ENCODE measurements around the gene KIRREL1.

KIRREL1 gene

GRCh38 chr1:158071138-158071537, 77.7 kb downstream of the KIRREL1 start:
- DNase-seq (ENCODE audit: low read depth, low spot score): no peak

- DNase-seq (ENCODE audit: low read depth, low spot score): no peak
These were observed 81.6 kb downstream of the KIRREL1 start for GRCh38 chr1:158075078-158075477.

GRCh38 chr1:158076441-158076840, 83.0 kb downstream of the KIRREL1 start:
- no peak for DNase-seq (ENCODE audit: low read depth, low spot score)

GRCh38 chr1:158077411-158078256, 84.2 kb downstream of the KIRREL1 start:
- DNase-seq (ENCODE audit: low read depth, low spot score): no peak

- DNase-seq (ENCODE audit: low read depth, low spot score): no peak
These were observed 85.2 kb downstream of the KIRREL1 start for GRCh38 chr1:158078569-158079080.

- no peak for DNase-seq (ENCODE audit: low read depth, low spot score)
These were observed 86.6 kb downstream of the KIRREL1 start for GRCh38 chr1:158080066-158080465.

GRCh38 chr1:158084336-158084735, 90.9 kb downstream of the KIRREL1 start:
- no peak for DNase-seq (ENCODE audit: low read depth, low spot score)

- no peak for DNase-seq (ENCODE audit: low read depth, low spot score)
These were observed 91.3 kb downstream of the KIRREL1 start for GRCh38 chr1:158084747-158085146.

- peak; percentile 82 for DNase-seq (ENCODE audit: low read depth, low spot score)
These were observed 94.0 kb downstream of the KIRREL1 start for GRCh38 chr1:158087320-158087927.

- no peak for DNase-seq (ENCODE audit: low read depth, low spot score)
These were observed 96.0 kb downstream of the KIRREL1 start for GRCh38 chr1:158089476-158089875.

- no peak for DNase-seq (ENCODE audit: low read depth, low spot score)
These were observed 96.6 kb downstream of the KIRREL1 start for GRCh38 chr1:158089925-158090637.

- no peak for DNase-seq (ENCODE audit: low read depth, low spot score)
These were observed 99.9 kb downstream of the KIRREL1 start for GRCh38 chr1:158093376-158093775.

GRCh38 chr1:158094571-158094970, 101.1 kb downstream of the KIRREL1 start:
- no peak for DNase-seq (ENCODE audit: low read depth, low spot score)

- no peak for DNase-seq (ENCODE audit: low read depth, low spot score)
These were observed 102.4 kb downstream of the KIRREL1 start for GRCh38 chr1:158095737-158096335.

- no peak for DNase-seq (ENCODE audit: low read depth, low spot score)
These were observed 104.8 kb downstream of the KIRREL1 start for GRCh38 chr1:158098256-158098655.

GRCh38 chr1:158099185-158099584, 105.7 kb downstream of the KIRREL1 start:
- DNase-seq (ENCODE audit: low read depth, low spot score): no peak

- no peak for DNase-seq (ENCODE audit: low read depth, low spot score)
These were observed 107.1 kb downstream of the KIRREL1 start for GRCh38 chr1:158100498-158100897.

GRCh38 chr1:158101455-158101854, 108.0 kb downstream of the KIRREL1 start:
- no peak for DNase-seq (ENCODE audit: low read depth, low spot score)

- DNase-seq (ENCODE audit: low read depth, low spot score): no peak
These were observed 108.5 kb downstream of the KIRREL1 start for GRCh38 chr1:158101927-158102326.

GRCh38 chr1:158102881-158103674, 109.6 kb downstream of the KIRREL1 start:
- DNase-seq (ENCODE audit: low read depth, low spot score): no peak
